MM.1S (cell line): ENCODE data around the gene UBN2.
"Not testable (repeated sequence)": the region's sequence is repeated elsewhere in the genome, so short reads cannot be mapped to it uniquely, and the experiment has no call there.

ENCODE experiments used
- CTCF ChIP-seq: fragments of 300-600 bp; sonication (generic); IDR thresholded peaks from 2 replicates; pipeline ENCODE4 v1.5.1; 2016; ENCODE audit warnings: antibody characterized with exemption, low read length, mixed read lengths
- EZH2phosphoT487 ChIP-seq: fragments of 300-600 bp; sonication (generic); IDR thresholded peaks from 2 replicates; pipeline ENCODE4 v1.6.1; 2018; ENCODE audit warnings: antibody characterized with exemption, low read length

GRCh38 chr7:139324709-139325108, 93.7 kb downstream of the UBN2 start:
- TF ChIP-seq CTCF, EZH2phosphoT487: not testable (repeated sequence)
